ENCODE data around the gene PSMD14. TPM values are rescaled to one million over a fixed set of nuclear protein-coding genes. Genes with fewer than 3 reads are reported as not detected.
"Not testable (repeated sequence)": the region's sequence is repeated elsewhere in the genome, so short reads cannot be mapped to it uniquely, and the experiment has no call there.

Gene PSMD14
- total RNA-seq, 1 donor from 2014 or later = 52.6 TPM

- peak; percentile 7 for DNase-seq (ENCODE audit: low spot score)
- not testable (repeated sequence) for H3K4me3 Mint-ChIP-seq (ENCODE audit: unreplicated experiment); H3K4me1 Mint-ChIP-seq (ENCODE audit: unreplicated experiment); H3K36me3 Mint-ChIP-seq (ENCODE audit: low read depth, unreplicated experiment); H3K27ac Mint-ChIP-seq (ENCODE audit: unreplicated experiment); H3K27me3 Mint-ChIP-seq (ENCODE audit: unreplicated experiment); H3K9me3 Mint-ChIP-seq (ENCODE audit: unreplicated experiment)
These were observed 26.5 kb upstream of the PSMD14 start for GRCh38 chr2:161281615-161282310.

GRCh38 chr2:161282311-161282644 is 25.9 kb upstream of the PSMD14 start:
- H3K36me3 Mint-ChIP-seq (ENCODE audit: low read depth, unreplicated experiment); H3K4me1 Mint-ChIP-seq (ENCODE audit: unreplicated experiment); H3K4me3 Mint-ChIP-seq (ENCODE audit: unreplicated experiment); H3K27me3 Mint-ChIP-seq (ENCODE audit: unreplicated experiment); DNase-seq (ENCODE audit: low spot score); H3K9me3 Mint-ChIP-seq (ENCODE audit: unreplicated experiment); H3K27ac Mint-ChIP-seq (ENCODE audit: unreplicated experiment): not testable (repeated sequence)

GRCh38 chr2:161283926-161284325 is 24.3 kb upstream of the PSMD14 start:
- no peak overlapping the region for H3K27ac Mint-ChIP-seq (ENCODE audit: unreplicated experiment)
- H3K36me3 Mint-ChIP-seq (ENCODE audit: low read depth, unreplicated experiment) = peaks cover 10% of the 10 kb centered on the region
- no peak for DNase-seq (ENCODE audit: low spot score)
- H3K4me3 Mint-ChIP-seq (ENCODE audit: unreplicated experiment) = no peak overlapping the region
- TF ChIP-seq, protein P1, sequence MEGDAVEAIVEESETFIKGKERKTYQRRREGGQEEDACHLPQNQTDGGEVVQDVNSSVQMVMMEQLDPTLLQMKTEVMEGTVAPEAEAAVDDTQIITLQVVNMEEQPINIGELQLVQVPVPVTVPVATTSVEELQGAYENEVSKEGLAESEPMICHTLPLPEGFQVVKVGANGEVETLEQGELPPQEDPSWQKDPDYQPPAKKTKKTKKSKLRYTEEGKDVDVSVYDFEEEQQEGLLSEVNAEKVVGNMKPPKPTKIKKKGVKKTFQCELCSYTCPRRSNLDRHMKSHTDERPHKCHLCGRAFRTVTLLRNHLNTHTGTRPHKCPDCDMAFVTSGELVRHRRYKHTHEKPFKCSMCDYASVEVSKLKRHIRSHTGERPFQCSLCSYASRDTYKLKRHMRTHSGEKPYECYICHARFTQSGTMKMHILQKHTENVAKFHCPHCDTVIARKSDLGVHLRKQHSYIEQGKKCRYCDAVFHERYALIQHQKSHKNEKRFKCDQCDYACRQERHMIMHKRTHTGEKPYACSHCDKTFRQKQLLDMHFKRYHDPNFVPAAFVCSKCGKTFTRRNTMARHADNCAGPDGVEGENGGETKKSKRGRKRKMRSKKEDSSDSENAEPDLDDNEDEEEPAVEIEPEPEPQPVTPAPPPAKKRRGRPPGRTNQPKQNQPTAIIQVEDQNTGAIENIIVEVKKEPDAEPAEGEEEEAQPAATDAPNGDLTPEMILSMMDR (IDR thresholded peaks at IDR 0.05; ENCODE audit: unreplicated experiment) = no peak
- H3K4me1 Mint-ChIP-seq (ENCODE audit: unreplicated experiment) = peaks cover 7% of the 10 kb centered on the region
- no peaks in the 10 kb centered on the region for H3K9me3 Mint-ChIP-seq (ENCODE audit: unreplicated experiment)
- peaks cover 3% of the 10 kb centered on the region for H3K27me3 Mint-ChIP-seq (ENCODE audit: unreplicated experiment)

DNA sequence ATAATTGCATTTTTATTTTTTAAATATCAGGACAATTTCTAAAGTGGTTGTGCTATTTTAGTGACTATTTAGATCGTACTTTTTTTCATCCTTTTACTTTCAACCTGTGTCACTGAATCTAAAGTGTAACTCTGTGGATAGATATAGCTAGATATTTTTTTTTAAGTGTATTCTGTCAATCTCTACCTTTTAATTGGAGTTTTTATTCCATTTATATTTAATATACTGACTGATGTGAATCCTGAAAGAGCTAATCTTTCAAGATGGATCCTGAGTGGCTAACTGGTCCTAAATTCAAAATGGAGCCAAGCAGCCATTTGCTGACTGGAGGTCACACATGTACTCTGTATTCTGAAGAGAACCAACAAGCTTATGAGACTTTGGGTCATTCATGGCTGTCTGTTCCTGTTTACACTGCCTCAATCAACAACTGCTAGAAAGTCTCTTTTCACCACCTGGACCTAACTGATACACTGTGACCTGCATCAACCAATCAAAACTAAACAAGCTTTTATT is 4.6 kb upstream of the PSMD14 start:
- peaks cover 4% of the 10 kb centered on the region for H3K4me1 Mint-ChIP-seq (ENCODE audit: unreplicated experiment)
- H3K9me3 Mint-ChIP-seq (ENCODE audit: unreplicated experiment) = no peaks in the 10 kb centered on the region
- no peak overlapping the region for H3K27ac Mint-ChIP-seq (ENCODE audit: unreplicated experiment)
- TF ChIP-seq, protein P1 (IDR thresholded peaks at IDR 0.05; ENCODE audit: unreplicated experiment) = no peak
- H3K4me3 Mint-ChIP-seq (ENCODE audit: unreplicated experiment) = no peak overlapping the region
- H3K27me3 Mint-ChIP-seq (ENCODE audit: unreplicated experiment) = no peaks in the 10 kb centered on the region
- no peaks in the 10 kb centered on the region for H3K36me3 Mint-ChIP-seq (ENCODE audit: low read depth, unreplicated experiment)
- no peak for DNase-seq (ENCODE audit: low spot score)

DNA sequence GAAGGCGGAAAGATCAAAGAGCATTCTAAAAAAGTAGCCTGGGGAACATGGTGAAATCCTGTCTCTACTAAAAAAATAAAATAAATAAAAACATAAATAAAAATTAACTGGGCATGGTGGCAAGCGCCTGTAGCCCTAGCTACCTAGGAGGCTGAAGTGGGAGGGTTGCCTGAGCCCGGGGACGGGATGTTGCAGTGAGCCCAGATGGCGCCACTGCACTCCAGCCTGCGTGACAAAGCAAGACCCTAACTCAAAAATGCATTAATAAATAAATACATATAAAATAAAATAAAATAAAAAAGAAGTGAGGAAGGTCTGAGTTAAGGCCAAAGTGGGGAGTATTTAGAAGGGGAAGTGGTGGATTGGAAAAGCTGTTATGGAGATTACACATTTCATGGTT is 1.3 kb upstream of the PSMD14 start:
- no peaks in the 10 kb centered on the region for H3K9me3 Mint-ChIP-seq (ENCODE audit: unreplicated experiment)
- H3K36me3 Mint-ChIP-seq (ENCODE audit: low read depth, unreplicated experiment) = no peaks in the 10 kb centered on the region
- H3K4me1 Mint-ChIP-seq (ENCODE audit: unreplicated experiment) = peaks cover 15% of the 10 kb centered on the region
- H3K27me3 Mint-ChIP-seq (ENCODE audit: unreplicated experiment) = no peaks in the 10 kb centered on the region
- H3K27ac Mint-ChIP-seq (ENCODE audit: unreplicated experiment) = no peak overlapping the region
- TF ChIP-seq, protein P1 (IDR thresholded peaks at IDR 0.05; ENCODE audit: unreplicated experiment) = no peak
- H3K4me3 Mint-ChIP-seq (ENCODE audit: unreplicated experiment) = peak overlapping the region; percentile 49
- no peak for DNase-seq (ENCODE audit: low spot score)

DNA sequence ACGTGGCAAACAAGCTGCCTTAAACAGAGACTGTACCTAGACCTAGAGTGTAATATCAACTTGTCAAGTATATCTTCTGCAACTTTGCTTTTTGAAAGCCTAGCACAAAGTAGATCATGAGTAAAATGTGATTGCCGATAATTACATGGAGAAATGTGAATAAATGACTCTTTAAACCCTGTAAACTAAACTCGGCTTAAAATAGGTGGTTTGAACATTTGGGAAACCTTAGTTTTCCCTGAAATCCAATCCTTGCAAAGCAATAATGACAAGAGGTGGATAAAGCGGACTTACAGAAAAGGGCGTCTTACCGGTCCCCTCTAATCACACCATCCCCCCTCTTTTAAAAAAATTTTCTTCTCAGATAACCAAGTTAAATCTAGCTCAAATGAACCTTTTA is 549 bp upstream of the PSMD14 start:
- Mint-ChIP-seq H3K27me3 (ENCODE audit: unreplicated experiment) (no peaks in the 10 kb centered on the region), H3K27ac (ENCODE audit: unreplicated experiment) (peak overlapping the region; percentile 95), H3K4me1 (ENCODE audit: unreplicated experiment) (peaks cover 15% of the 10 kb centered on the region), H3K36me3 (ENCODE audit: low read depth, unreplicated experiment) (no peaks in the 10 kb centered on the region), H3K9me3 (ENCODE audit: unreplicated experiment) (no peaks in the 10 kb centered on the region), H3K4me3 (ENCODE audit: unreplicated experiment) (peak overlapping the region; percentile 94)
- TF ChIP-seq, protein P1 (IDR thresholded peaks at IDR 0.05; ENCODE audit: unreplicated experiment) = no peak
- DNase-seq (ENCODE audit: low spot score) = no peak
